GM21360 (cell line): ENCODE measurements around the gene TMEM212.
"Not testable (repeated sequence)": the region's sequence is repeated elsewhere in the genome, so short reads cannot be mapped to it uniquely, and the experiment has no call there.

Experiments
- ATAC-seq: cut with Tn5 transposase; IDR thresholded peaks from one replicate; pipeline ENCODE4 v1.9.1; 2021; ENCODE audit warnings: mild to moderate bottlenecking, moderate library complexity; ENCODE audit not compliant: unreplicated experiment

The TMEM212 gene

GRCh38 chr3:171854649-171855305 lies 11.6 kb downstream of the TMEM212 start:
- no peak for ATAC-seq

- not testable (repeated sequence) for ATAC-seq
Observed at GRCh38 chr3:171858770-171859169, 15.6 kb downstream of the TMEM212 start.

GRCh38 chr3:171860830-171861535 lies 17.8 kb downstream of the TMEM212 start:
- ATAC-seq: no peak

- no peak for ATAC-seq
Observed at GRCh38 chr3:171862392-171862791, 19.2 kb downstream of the TMEM212 start.

- ATAC-seq: no peak
Observed at GRCh38 chr3:171862993-171863521, 19.9 kb downstream of the TMEM212 start.

GRCh38 chr3:171863920-171864319 lies 20.8 kb downstream of the TMEM212 start:
- no peak for ATAC-seq

- no peak for ATAC-seq
Observed at GRCh38 chr3:171865191-171865865, 22.2 kb downstream of the TMEM212 start.

GRCh38 chr3:171867981-171868380 lies 24.8 kb downstream of the TMEM212 start:
- ATAC-seq: no peak

- no peak for ATAC-seq
Observed at GRCh38 chr3:171871392-171872274, 28.5 kb downstream of the TMEM212 start.

GRCh38 chr3:171873580-171873979 lies 30.4 kb downstream of the TMEM212 start:
- no peak for ATAC-seq

GRCh38 chr3:171874251-171874681 lies 31.1 kb downstream of the TMEM212 start:
- no peak for ATAC-seq

- no peak for ATAC-seq
Observed at GRCh38 chr3:171874879-171875278, 31.7 kb downstream of the TMEM212 start.

- no peak for ATAC-seq
Observed at GRCh38 chr3:171875923-171876412, 32.8 kb downstream of the TMEM212 start.

- ATAC-seq: no peak
Observed at GRCh38 chr3:171876680-171877147, 33.6 kb downstream of the TMEM212 start.

- no peak for ATAC-seq
Observed at GRCh38 chr3:171878461-171879225, 35.5 kb downstream of the TMEM212 start.

GRCh38 chr3:171879472-171879871 lies 36.3 kb downstream of the TMEM212 start:
- ATAC-seq: no peak

- no peak for ATAC-seq
Observed at GRCh38 chr3:171880101-171880870, 37.1 kb downstream of the TMEM212 start.

GRCh38 chr3:171881251-171881650 lies 38.1 kb downstream of the TMEM212 start:
- no peak for ATAC-seq
